ENCODE data around the gene DLL1.
A peak's percentile ranks its signal among the peaks of the same experiment; 100 is the strongest.

DLL1 gene

GRCh38 chr6:170305805-170306323 lies 15.0 kb upstream of the DLL1 start:
- no peak for TF ChIP-seq CTCF (IDR thresholded peaks at IDR 0.05; ENCODE audit: low read depth, low read length)
- peak overlapping the region; percentile 66 to 70 for H3K4me3 ChIP-seq (replicated peaks in 1 of 2; ENCODE audit: low read depth in 2 of 2, low read length in 2 of 2)
- no peak for DNase-seq (ENCODE audit: low read depth in 2 of 2)

DNA sequence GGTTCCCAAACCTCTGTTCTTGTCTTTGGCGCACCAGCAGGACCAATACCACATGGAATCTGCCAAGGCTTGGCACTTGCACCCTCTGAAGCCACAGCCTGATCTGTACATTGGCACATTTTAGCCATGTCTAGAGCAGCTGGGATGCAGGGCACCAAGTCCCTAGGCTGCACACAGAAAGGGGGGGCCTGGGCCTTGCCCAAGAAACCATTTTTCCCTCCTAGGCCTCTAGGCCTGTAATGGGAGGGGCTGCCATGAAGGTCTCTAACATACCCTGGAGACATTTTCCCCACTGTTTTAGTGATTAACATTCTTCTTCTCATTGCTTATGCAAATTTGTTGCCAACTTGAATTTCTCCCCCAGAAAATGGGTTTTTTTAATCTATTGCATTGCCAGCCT lies 10.3 kb upstream of the DLL1 start:
- TF ChIP-seq CTCF (IDR thresholded peaks at IDR 0.05; ENCODE audit: low read depth, low read length): no peak
- no peak overlapping the region for H3K4me3 ChIP-seq (replicated peaks in 1 of 2; ENCODE audit: low read depth in 2 of 2, low read length in 2 of 2)
- DNase-seq (ENCODE audit: low read depth in 2 of 2): no peak

- H3K4me3 ChIP-seq (replicated peaks in 1 of 2; ENCODE audit: low read depth in 2 of 2, low read length in 2 of 2): no peak overlapping the region
- no peak for TF ChIP-seq CTCF (IDR thresholded peaks at IDR 0.05; ENCODE audit: low read depth, low read length)
- no peak for DNase-seq (ENCODE audit: low read depth in 2 of 2)
These were observed 7.8 kb upstream of the DLL1 start for GRCh38 chr6:170298688-170299087.

DNA sequence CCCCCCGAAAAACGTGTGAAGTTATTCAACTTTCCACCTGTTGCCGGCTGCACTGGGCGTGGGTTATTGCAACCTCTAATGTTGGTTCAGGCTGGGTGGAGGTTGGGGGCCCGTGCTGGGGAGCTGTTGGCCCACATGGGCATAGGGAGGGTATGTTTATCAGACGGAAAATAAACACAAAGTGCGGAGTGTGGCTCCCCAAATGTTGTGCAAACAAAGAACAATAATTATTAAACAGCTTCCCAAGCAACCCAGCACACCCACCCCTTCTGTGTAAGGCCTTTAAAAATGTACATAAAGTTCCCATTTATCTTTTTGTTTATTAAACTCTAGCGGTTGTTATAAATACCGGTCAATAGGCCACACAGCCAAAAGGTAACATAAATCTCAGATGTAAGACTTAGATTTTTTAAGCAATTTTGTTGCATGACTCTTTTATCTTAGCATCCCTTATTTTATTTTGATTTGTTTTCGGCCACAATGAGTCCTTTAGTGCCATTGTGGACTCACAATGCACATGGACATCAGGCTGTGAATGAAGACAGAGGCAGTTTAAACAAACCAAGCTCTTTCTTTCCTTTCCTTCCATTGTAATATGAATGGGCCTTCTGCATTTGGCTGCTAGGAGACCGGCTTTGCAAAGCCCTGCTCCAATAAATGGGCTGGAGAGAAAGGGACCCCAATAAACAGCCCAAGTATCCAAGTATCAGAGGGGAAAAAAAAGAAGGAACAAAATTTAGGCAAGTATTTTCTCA lies 6.9 kb upstream of the DLL1 start:
- TF ChIP-seq CTCF (IDR thresholded peaks at IDR 0.05; ENCODE audit: low read depth, low read length): no peak
- DNase-seq (ENCODE audit: low read depth in 2 of 2): no peak
- no peak overlapping the region for H3K4me3 ChIP-seq (replicated peaks in 1 of 2; ENCODE audit: low read depth in 2 of 2, low read length in 2 of 2)

GRCh38 chr6:170296746-170297575 lies 6.1 kb upstream of the DLL1 start:
- TF ChIP-seq CTCF (IDR thresholded peaks at IDR 0.05; ENCODE audit: low read depth, low read length): no peak
- DNase-seq (ENCODE audit: low read depth in 2 of 2): no peak
- H3K4me3 ChIP-seq (replicated peaks in 1 of 2; ENCODE audit: low read depth in 2 of 2, low read length in 2 of 2): no peak overlapping the region

DNA sequence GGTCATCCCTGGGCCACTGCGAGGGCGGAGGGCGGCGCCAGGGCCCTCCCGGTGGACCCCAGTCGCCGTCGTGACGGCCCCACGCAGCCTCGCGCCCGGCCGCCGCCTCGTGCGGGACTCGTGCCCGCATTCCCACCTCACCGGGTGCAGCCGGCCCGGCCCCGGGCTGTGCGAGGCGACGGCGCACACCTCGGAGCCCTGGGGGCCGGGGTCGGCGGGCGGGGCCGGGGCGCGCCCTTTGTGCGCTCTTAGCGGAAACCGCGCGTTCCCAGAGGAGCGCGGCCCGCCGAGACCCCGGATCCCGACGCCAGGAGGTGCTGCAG lies 5.5 kb upstream of the DLL1 start:
- no peak overlapping the region for H3K4me3 ChIP-seq (replicated peaks in 1 of 2; ENCODE audit: low read depth in 2 of 2, low read length in 2 of 2)
- DNase-seq (ENCODE audit: low read depth in 2 of 2): no peak
- TF ChIP-seq CTCF (IDR thresholded peaks at IDR 0.05; ENCODE audit: low read depth, low read length): no peak
